HG03439 (cell line): ENCODE results near the gene COL5A3.
"Not testable (repeated sequence)": the region's sequence is repeated elsewhere in the genome, so short reads cannot be mapped to it uniquely, and the experiment has no call there.

Source experiments
- ATAC-seq: cut with Tn5 transposase; IDR thresholded peaks from one replicate; pipeline ENCODE4 v1.9.1; 2021; ENCODE audit warnings: mild to moderate bottlenecking, moderate library complexity; ENCODE audit not compliant: unreplicated experiment

COL5A3 gene

GRCh38 chr19:10010247-10010691, at the start of gene COL5A3:
Gene COL5A3, minus strand, starts transcription at chr19:10010504. Its CDS starts 119 bp downstream, at chr19:10010385.
- ATAC-seq = no peak

- no peak for ATAC-seq
Observed at GRCh38 chr19:10052602-10053360, 42.5 kb upstream of the COL5A3 start.

GRCh38 chr19:10049626-10050025, 39.3 kb upstream of the COL5A3 start:
- ATAC-seq = no peak

- no peak for ATAC-seq
Observed at GRCh38 chr19:10045371-10045770, 35.1 kb upstream of the COL5A3 start.

- no peak for ATAC-seq
Observed at GRCh38 chr19:10044390-10044789, 34.1 kb upstream of the COL5A3 start.

GRCh38 chr19:10043286-10043927, 33.1 kb upstream of the COL5A3 start:
- no peak for ATAC-seq

GRCh38 chr19:10037809-10038208, 27.5 kb upstream of the COL5A3 start:
- ATAC-seq = no peak

- no peak for ATAC-seq
Observed at GRCh38 chr19:10037367-10037766, 27.1 kb upstream of the COL5A3 start.

GRCh38 chr19:10036601-10037071, 26.3 kb upstream of the COL5A3 start:
- no peak for ATAC-seq

GRCh38 chr19:10033614-10034013, 23.3 kb upstream of the COL5A3 start:
- no peak for ATAC-seq

- no peak for ATAC-seq
Observed at GRCh38 chr19:10027158-10027997, 17.1 kb upstream of the COL5A3 start.

- no peak for ATAC-seq
Observed at GRCh38 chr19:10026744-10027143, 16.4 kb upstream of the COL5A3 start.

- not testable (repeated sequence) for ATAC-seq
Observed at GRCh38 chr19:10023096-10023495, 12.8 kb upstream of the COL5A3 start.

- no peak for ATAC-seq
Observed at GRCh38 chr19:10021863-10022262, 11.6 kb upstream of the COL5A3 start.

- ATAC-seq = no peak
Observed at GRCh38 chr19:10021446-10021845, 11.1 kb upstream of the COL5A3 start.

GRCh38 chr19:10020851-10021250, 10.5 kb upstream of the COL5A3 start:
- no peak for ATAC-seq

- no peak for ATAC-seq
Observed at GRCh38 chr19:10019246-10019645, 8.9 kb upstream of the COL5A3 start.

- ATAC-seq = no peak
Observed at GRCh38 chr19:10018786-10019185, 8.5 kb upstream of the COL5A3 start.

- no peak for ATAC-seq
Observed at GRCh38 chr19:10018263-10018662, 8.0 kb upstream of the COL5A3 start.

- no peak for ATAC-seq
Observed at GRCh38 chr19:10013834-10014618, 3.7 kb upstream of the COL5A3 start.

- ATAC-seq = no peak
Observed at GRCh38 chr19:10013316-10013715, 3.0 kb upstream of the COL5A3 start, which contains the start of gene RDH8. Gene RDH8, plus strand, starts transcription at chr19:10013483. Its CDS starts 15 bp downstream, at chr19:10013498.
